GM19238 (cell line): Measurements from ENCODE around the gene SPTB.

Source experiments
- DNase-seq: peaks from one replicate; pipeline ENCODE4 v3.0.0; 2011; ENCODE audit warnings: low spot score; ENCODE audit not compliant: insufficient read length

SPTB gene

GRCh38 chr14:64715146-64715627 lies 164.5 kb downstream of the SPTB start:
- DNase-seq, result no peak

- DNase-seq, result no peak
These were observed 165.2 kb downstream of the SPTB start for GRCh38 chr14:64714432-64715025.

GRCh38 chr14:64713677-64714076 lies 166.0 kb downstream of the SPTB start:
- no peak for DNase-seq

GRCh38 chr14:64711039-64711438 lies 168.7 kb downstream of the SPTB start:
- DNase-seq, result no peak

- DNase-seq, result no peak
These were observed 170.6 kb downstream of the SPTB start for GRCh38 chr14:64709126-64709525.

GRCh38 chr14:64708148-64709004 lies 171.3 kb downstream of the SPTB start:
- no peak for DNase-seq

GRCh38 chr14:64707661-64708060 lies 172.0 kb downstream of the SPTB start:
- DNase-seq, result no peak

- no peak for DNase-seq
These were observed 173.0 kb downstream of the SPTB start for GRCh38 chr14:64706593-64707193.

- no peak for DNase-seq
These were observed 173.6 kb downstream of the SPTB start for GRCh38 chr14:64706119-64706592.

GRCh38 chr14:64705381-64706118 lies 174.2 kb downstream of the SPTB start:
- no peak for DNase-seq

GRCh38 chr14:64704743-64705380 lies 174.8 kb downstream of the SPTB start:
- DNase-seq, result no peak

- no peak for DNase-seq
These were observed 175.5 kb downstream of the SPTB start, which contains the start of gene PLEKHG3 for GRCh38 chr14:64704143-64704742. TSS of gene PLEKHG3 (plus strand) at chr14:64704424. CDS start at chr14:64727632, 23,208 bp downstream.

- DNase-seq, result no peak
These were observed 176.1 kb downstream of the SPTB start for GRCh38 chr14:64703395-64704142.

- DNase-seq, result no peak
These were observed 177.0 kb downstream of the SPTB start for GRCh38 chr14:64702493-64703394.

GRCh38 chr14:64701660-64702059 lies 178.0 kb downstream of the SPTB start:
- no peak for DNase-seq

GRCh38 chr14:64700894-64701293 lies 178.8 kb downstream of the SPTB start:
- DNase-seq, result no peak

- DNase-seq, result no peak
These were observed 179.4 kb downstream of the SPTB start for GRCh38 chr14:64700290-64700689.

GRCh38 chr14:64698903-64699302 lies 180.8 kb downstream of the SPTB start:
- no peak for DNase-seq
